ENCODE data around the gene EVC2.
"Not testable (repeated sequence)": the region's sequence is repeated elsewhere in the genome, so short reads cannot be mapped to it uniquely, and the experiment has no call there.

The EVC2 gene

DNA sequence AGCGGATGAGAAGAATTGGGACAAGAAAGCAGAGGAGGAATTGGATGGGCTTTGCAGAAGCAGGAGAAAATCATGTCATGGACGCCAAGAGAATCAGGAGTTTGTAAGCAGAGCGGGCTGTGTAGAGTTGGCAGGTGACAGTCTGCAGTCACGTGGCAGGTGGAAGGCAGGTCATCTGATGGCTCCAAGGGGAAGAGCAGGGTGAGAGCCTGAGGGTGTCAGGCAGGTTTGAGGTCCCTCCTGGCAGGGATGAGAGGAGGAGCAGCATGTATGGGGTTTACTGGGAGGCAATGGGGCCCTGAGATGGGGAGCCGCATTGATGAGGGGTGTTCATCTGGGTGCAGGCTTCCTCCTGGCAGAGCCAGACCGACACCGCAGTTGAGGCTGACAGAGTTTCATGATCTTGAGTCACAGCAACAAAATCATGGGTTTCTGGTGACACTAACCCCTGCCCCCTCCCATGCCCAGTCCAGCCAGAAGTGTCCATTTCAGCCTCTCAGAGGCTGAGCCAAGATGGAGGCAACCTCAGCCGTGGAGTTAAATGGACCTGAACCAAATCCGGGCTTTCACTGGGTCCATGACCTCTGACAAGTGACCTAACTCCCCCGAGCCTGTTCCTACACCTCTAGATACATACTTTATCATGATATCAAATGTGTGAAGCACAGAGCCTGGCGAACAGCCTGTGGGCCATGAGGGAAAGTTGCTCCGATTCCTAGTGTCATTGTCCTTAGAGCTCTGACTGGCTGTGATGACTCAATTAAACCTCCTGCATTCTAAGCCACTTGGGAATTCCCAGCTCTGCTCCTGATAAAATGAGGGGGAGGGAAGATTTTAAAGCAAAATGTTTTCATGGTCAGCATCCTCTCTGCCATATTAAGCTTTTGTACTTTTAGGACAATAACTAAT lies 38.7 kb upstream of the EVC2 start:
- no peak for DNase-seq (ENCODE audit: low read depth in 2 of 3, low spot score in 1 of 3)

DNA sequence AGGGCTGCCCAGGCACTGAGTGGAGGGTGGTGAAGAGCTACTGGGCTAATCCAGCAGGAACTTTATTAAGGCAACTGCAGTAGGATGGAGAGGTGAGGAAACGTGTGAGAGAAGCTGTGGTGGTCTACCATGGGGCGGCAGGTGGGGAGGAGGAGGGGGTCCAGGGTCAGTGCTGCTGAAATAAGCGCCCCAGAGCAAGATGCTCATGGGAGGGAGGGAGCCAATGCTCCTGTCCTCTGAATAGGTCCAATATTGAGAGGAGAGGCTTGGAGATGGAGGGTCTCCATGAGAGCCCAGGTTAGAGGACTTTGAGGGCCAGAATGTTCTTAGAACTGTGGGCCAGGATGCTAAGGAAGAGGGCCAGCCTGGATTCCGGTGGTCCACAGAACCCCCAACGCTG lies 37.9 kb upstream of the EVC2 start:
- DNase-seq (ENCODE audit: low read depth in 2 of 3, low spot score in 1 of 3), result no peak

DNA sequence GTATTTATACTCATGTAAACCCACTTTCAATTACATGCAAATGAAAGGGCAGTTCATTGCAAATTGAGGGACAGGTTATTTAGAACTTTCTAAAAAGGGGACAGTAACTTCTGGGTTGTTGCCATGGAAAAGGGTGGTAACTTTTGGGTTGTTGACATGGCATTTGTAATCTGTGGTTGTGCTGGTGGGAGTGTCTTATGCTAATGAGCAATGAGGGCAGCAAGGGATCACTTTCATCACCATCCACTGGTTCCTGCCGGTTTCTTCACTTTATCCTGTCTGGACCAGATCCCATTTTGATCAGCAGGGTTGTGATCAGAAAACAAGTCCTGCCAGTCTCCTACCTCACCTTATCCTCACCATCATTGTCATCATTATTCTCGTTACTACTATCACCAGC lies 34.6 kb upstream of the EVC2 start:
- no peak for DNase-seq (ENCODE audit: low read depth in 2 of 3, low spot score in 1 of 3)

DNA sequence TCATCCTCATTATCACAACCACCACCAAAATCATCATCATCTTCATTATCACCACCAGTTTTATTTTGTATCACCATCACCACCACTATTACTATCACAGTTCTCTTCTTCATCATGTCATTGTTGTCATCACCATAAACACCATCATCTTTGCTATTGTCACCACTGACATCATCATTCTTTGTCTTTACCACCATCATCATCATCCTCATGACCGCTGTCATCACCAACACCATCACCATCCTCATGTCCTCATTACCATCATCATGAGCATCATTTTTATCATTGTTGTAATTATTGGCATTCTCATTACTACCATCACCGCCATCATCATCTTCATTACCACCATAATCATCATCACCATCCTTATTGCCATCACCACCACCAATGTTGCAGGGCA lies 34.0 kb upstream of the EVC2 start:
- no peak for DNase-seq (ENCODE audit: low read depth in 2 of 3, low spot score in 1 of 3)

DNA sequence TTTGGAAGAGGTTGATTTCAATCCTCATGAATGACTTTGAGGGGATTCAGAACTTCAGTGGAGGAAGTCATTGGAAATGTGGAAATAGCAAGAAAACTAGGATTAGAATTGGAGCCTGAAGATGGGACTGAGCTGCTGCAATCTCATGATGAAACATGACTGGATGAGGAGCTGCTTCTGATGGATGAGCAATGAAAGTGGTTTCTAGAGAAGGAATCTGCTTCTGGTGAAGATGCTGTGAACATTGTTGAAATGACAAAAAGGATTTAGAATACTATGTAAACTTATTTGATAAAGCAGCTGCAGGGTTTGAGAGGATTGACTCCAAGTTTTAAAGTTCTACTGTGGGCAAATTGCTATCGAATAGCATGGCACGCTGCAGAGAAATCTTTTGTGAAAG lies 29.7 kb upstream of the EVC2 start:
- no peak for DNase-seq (ENCODE audit: low read depth in 2 of 3, low spot score in 1 of 3)

DNA sequence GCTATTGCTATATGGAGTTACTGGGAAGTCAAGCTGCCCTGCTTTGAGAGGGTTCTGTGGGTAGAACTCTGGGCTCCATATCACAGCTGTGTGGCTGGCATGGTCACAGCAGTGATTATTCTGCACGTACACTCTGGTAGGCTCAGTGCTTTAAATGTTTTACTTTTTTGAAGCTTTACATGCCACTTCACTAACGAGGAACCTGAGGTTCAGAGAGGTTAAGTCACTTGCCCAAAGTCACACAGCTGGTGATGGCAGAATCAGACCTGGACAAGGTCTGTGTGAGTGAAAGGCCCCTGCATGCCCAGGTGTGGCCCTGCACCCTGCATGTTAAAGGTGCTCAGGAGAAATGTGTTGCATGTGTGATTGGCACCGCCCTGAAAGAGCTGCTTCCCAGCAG lies 27.1 kb upstream of the EVC2 start:
- DNase-seq (ENCODE audit: low read depth in 2 of 3, low spot score in 1 of 3), result no peak

DNA sequence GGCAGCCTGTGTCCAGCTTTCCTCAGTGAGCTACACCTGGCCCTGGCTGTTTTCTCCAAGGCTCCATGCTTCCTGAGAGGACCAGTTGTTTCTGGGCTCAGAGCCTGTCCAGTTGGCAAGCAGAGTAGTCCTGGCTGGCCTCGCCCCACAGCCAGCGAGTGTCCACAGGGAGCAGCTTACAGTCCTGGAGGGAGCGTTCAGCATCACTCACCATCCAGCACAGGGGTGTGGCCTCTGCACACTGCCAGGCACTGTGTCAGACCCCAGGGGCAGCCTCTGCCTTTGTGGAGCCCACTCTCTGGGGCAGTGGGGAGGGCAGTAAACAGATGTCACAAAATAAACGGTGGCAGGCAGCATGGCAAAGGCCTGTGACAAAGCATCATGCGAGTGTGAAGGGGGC lies 26.5 kb upstream of the EVC2 start:
- DNase-seq (ENCODE audit: low read depth in 2 of 3, low spot score in 1 of 3), result no peak

DNA sequence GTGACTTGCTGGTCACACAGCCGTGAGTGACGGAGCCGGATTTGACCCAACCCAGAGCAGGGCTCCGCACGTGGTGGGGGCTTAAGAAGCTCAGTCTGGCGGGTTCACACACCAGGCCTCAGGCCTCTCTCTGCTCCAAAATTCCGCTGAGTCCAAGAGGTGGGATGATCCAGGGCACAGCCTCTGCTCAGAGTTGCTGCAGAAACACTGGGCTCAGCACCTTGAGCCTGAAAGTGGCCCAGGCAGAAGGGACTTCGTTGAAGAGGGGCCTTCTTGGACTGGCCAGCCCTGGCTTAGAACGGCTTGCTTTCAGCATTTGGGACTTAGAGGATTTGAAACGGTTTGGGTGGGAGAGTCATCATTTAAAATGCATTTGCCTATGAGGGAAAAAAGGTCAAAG lies 23.8 kb upstream of the EVC2 start:
- DNase-seq (ENCODE audit: low read depth in 2 of 3, low spot score in 1 of 3), result no peak

DNA sequence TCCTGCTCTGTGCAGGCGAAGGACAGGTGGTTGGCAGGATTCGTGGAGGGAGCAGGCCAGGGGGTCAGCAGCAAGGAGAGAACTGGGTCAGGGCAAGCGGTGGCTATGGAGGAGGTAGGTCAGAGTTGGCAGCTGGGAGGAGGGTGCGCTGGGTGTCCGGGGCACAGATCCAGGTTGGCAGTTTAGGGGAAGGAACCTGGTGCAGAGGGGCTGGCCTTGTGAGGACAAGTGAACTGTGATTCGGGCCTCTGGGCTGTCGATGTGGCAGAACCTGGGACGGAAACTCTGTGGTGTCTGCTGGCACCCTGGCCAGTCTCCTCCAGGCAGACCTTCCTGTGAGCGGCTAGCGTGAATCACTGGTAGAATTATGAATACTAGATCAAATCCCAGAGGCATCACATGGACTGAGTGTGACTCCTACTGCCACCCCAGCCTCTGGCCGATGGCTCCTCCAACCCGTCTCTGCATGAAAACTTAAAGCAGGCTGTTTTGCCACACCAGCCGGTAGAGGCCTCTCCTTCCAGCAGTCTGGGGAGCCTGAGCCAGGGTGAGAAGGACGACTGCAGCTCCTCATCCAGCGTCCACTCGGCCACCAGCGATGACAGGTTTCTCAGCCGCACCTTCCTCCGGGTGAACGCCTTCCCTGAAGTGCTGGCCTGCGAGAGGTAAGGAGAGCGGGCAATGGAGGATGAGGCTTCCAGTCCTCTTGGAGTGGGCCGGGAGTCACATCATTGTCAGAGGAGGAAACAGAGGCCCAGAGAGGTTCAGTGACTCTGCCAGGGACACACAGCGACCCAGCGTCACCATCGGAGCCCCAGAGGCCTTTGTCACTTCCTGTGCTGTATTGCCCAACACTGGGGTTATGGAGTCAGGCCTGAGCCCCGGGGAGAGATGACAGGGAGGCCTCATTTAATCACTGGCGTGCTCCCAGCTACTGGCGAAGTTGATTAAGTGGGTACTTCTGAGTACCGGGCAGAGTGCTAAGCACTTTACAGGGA lies 22.9 kb upstream of the EVC2 start:
- DNase-seq (ENCODE audit: low read depth in 2 of 3, low spot score in 1 of 3), result no peak

DNA sequence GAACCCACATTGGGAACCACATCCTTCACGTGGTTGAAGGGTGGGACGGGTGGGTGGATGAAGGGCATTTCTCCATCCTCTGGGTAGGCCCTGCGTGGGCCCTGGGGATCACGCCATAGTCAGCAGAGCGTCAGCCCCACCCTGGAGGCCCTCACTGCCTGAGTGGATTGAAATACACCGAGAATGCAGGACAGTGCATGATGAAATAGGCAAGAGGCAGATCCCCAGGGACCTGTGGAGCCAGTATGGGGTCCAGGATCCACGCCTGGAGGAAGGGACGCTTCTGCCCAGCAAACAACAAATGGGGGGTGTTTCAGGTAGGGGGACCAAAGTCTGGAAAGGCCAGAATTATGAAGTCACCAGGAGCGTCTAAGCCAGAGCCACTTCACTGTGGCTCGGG lies 22.1 kb upstream of the EVC2 start:
- no peak for DNase-seq (ENCODE audit: low read depth in 2 of 3, low spot score in 1 of 3)

DNA sequence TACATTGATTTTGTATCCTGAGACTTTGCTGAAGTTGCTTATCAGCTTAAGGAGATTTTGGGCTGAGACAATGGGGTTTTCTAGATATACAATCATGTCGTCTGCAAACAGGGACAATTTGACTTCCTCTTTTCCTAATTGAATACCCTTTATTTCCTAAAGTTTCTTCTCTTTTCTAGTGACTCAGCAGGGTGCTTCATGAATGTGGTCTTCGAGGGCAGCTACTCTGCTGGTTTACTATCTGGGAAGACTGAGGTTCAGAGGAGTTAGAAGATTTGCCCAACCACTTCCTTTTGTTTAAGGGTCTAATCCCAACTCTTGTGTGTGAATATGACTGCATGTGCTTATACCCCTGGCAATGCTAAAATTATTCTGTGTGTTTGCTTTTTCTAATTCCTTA lies 20.1 kb upstream of the EVC2 start:
- DNase-seq (ENCODE audit: low read depth in 2 of 3, low spot score in 1 of 3), result not testable (repeated sequence)

DNA sequence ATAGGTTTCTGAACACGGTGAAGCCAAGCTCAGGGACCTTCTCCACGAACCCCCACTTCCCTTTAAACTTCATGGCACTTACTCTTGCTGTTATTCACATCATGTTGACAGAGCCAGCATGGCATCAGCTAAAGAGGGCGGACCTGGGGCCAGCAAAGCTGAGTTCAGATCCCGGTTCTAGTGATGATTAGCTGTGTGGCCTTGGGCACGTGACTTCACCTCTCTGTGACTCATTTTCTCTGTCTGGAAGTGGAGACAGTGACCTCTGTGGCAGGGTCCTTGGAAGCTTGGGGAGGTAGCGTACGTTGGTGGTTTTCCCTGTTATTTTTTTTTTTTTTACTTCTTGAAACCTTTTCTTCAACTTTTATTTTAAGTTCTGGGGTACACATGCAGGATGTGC lies 16.0 kb upstream of the EVC2 start:
- DNase-seq (ENCODE audit: low read depth in 2 of 3, low spot score in 1 of 3), result no peak

DNA sequence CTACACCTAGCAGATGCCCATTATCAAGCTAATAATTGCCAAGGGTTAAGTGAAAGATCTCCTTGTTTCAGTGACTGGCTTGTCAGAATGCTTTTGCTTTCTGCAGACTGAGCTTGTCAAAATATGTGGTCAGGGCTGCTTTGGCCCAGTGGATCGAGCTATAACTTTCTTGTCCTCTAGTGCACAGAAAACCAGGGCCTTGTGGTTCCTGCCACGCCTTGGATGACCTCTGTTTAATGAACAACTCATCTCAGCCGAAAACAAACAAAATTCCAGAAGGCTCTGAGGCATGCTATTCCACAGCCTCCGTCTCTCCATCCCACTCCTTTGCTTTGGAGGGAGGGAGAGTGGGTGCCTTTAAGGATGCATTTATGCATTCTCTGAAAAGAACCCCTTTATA lies 14.0 kb upstream of the EVC2 start:
- no peak for DNase-seq (ENCODE audit: low read depth in 2 of 3, low spot score in 1 of 3)

DNA sequence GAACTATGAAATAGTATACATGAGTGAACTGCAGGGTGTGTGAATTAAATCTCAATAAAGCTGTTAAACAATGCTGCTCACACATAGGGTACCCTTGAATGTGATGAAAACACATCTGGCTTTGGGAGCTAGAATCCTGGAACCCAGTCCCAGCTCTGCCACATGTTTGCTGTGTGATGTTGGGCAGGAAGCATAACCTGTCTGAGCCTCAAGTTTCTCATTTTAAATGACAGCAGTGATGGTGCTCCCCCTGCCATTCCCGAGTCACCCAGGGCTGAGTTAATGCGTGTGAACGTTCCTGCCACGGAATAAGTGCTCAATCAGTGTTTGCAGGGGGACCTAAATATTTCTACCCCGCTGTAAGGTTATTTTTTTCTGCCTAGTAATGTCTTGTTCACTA lies 13.6 kb upstream of the EVC2 start:
- DNase-seq (ENCODE audit: low read depth in 2 of 3, low spot score in 1 of 3), result no peak

DNA sequence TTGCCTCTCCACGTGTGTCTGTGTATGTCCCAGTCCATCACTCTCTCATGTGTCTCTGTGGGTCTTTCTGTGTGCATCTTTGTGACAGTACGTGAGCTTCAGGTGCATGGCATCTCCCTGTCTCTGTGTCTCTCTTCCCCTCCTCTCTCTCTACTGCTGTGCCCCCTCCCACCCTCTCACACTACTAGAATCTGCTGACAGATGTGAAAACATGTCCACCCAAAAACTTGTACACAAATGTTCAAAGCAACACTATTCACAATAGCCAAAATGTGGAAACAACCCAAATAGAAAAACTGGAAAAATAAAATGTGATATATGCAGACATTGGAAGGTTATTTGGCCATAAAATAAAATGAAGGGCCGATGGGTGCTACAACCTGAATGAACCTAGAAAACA lies 12.6 kb upstream of the EVC2 start:
- no peak for DNase-seq (ENCODE audit: low read depth in 2 of 3, low spot score in 1 of 3)

DNA sequence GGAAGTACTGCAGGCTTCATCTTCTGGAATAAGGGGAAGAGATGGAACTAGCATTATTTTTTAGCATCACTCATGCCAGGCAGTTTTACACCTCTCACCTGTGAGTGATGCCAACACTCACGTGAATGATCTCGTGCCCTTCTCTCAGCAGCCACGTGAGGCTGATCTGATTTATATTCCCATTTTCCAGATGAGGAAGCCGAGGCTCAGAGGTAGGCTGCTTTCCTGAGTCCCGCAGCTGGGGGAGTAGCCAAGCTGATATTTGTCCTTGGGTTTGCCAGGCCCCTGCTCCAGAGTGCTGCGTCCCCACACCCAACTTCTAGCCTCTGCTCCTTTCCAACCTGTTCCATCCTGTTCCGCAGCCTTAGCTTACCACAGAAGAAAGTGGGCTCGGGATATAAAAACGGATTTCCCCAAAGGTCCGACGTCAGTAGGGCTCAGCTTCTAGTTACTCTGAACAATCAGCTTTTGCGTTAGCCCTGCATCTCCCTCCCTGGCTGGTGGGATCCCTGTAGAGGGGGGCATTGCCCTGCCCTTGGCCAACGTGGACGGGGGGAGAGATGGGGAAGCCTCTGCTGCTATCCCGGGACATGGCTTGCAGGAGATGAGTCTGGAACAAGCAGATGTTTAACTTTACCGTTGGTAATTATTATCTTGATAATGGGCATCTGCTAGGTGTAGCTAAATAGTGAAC lies 11.9 kb upstream of the EVC2 start:
- no peak for DNase-seq (ENCODE audit: low read depth in 2 of 3, low spot score in 1 of 3)

DNA sequence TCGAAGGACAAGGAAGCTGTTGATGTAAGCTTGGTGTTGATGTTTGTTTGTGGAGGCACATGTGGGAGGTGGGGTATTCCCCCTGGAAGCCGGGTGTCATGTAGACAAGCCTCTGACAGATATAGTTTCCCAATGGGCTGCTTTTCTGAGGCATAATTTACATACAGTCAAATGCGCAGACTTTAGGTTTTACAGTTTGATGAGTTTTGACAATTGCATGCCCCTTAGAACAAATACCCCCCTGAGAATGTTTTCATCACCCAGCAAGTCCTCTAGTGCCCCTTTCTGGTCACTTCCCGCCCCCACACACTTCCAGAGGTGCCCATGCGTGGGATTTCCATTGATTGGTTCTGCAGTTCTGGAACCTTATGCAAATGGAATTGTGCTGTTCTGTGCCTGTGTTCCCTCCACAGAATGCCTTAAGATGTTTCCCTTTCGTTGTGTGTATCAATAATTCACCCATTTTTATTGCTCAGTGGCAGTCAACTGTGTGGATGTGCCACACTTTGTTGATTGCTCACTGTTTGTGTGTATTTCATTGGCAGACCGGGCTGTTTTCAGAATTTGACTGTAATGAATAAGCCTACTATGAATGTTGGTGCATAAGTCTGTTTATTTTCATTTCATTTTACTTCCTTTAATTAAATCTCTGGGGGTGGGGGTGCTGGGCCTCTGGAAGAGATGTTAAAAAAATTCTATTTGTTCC lies 11.1 kb upstream of the EVC2 start:
- DNase-seq (ENCODE audit: low read depth in 2 of 3, low spot score in 1 of 3), result no peak

DNA sequence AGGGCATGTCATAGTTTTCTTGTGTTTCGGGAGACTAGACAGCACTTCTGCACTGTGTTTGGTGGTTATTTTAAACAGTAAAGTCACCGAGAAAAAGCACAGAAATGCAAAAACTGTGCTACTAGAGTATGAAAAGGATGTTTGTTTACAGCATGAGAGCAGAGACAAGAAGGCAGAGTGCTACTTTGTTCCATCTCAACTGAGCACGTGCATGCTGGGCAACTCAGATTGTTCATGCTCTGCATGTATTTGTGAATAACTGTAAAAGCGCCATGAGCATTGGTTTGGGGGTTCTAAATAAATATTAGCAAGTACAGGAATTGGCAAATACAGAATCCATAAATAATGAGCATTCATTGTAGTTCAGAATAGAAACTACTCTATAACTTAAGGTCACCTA lies 10.1 kb upstream of the EVC2 start:
- no peak for DNase-seq (ENCODE audit: low read depth in 2 of 3, low spot score in 1 of 3)

DNA sequence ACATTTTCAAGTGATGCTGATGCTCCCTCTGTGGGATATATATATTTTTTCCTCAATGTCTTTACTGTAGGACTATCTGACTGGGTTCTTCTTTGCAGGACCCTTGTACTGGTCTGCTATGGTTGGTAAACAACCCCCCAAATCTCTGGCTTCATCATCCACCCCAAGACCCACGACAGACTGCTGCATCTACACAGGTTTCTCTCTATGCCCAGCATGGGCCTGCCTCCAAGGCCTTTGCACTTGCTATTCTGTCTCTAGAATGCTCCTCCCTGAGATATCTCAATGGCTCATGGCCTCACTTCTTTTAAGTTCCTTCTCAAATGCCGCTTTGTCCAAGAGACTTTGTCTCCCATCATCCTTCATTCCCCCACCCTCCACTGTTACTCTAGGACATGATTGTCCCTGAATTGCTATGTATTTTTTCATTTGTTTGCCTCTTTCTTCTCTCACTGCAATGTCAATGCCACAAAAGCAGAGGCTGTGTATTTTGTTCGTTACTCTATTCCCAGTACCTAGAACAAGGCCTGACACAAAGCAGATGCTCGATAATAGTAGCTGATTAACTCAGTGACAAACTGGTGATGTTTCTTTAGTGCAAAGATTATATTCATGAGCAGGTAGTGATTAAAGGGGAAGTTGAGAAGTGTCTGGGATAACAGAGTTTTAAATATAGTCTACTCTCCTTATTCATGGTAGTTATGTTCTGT lies 9.2 kb upstream of the EVC2 start:
- DNase-seq (ENCODE audit: low read depth in 2 of 3, low spot score in 1 of 3), result no peak

DNA sequence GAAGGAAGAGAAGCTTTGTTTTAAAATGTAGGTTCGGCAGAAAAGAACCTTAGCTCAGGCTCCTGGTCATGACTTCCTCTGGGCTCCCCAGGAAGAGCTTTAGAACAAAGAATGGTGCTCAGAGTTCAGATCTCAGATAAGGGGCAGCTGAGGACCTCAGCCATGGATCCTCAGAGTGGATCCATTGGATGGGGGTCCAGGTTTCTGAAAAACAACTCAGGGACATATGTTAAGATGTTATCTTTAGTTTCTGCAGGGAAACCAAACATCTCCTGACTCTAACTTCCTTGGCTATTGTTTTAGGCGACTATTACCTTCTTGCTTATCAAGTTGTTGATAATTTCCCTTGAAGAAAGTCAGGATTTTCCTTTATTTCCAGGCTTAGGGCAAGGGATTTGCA lies 8.0 kb upstream of the EVC2 start:
- DNase-seq (ENCODE audit: low read depth in 2 of 3, low spot score in 1 of 3), result no peak

All from stimulated activated CD4-positive, alpha-beta T cell treated with anti-CD3 and anti-CD28 coated beads, Interleukin-12 subunit alpha, Interleukin-12 subunit beta, amount 100 ng/mL, for 48 hours (primary cell).